HEK293 (cell line): ENCODE data around the gene TGFB2.

ENCODE experiments used
- CTCF ChIA-PET: fragments of 350-600 bp; formaldehyde crosslinking; extraction: SDS; loops from one replicate; lab custom pipeline; 2021; ENCODE audit warnings: antibody characterized with exemption; lab: Yijun Ruan, JAX
- POLR2A ChIA-PET: fragments of 300-600 bp; formaldehyde crosslinking; extraction: SDS; loops from one replicate; lab custom pipeline; 2020; ENCODE audit warnings: antibody characterized with exemption, inconsistent platforms; lab: Yijun Ruan, JAX
- H3K27ac ChIP-seq: fragments of 200-500 bp; sonication (Bioruptor generic); 2 replicates; pipeline ENCODE4 v1.5.1; 2014; ENCODE audit warnings: low read depth, low read length, control low read depth, inconsistent platforms; ENCODE audit errors: extremely low read depth
- H3K36me3 ChIP-seq, 2 experiments: fragments of 200-500 bp in 1 of 2; sonication (Bioruptor generic) in 1 of 2; 1 replicate in 1 of 2; 2 replicates in 1 of 2; pipeline ENCODE4 v1.5.1; 2014 to 2017; ENCODE audit warnings: inconsistent platforms in 2 of 2, low read length in 2 of 2; ENCODE audit not compliant: control insufficient read depth in 2 of 2, insufficient read depth in 1 of 2
- H3K4me1 ChIP-seq: fragments of 200-500 bp; sonication (Bioruptor generic); 2 replicates; pipeline ENCODE4 v1.5.1; 2014; ENCODE audit warnings: mild to moderate bottlenecking, low read length, inconsistent platforms; ENCODE audit not compliant: control insufficient read depth, insufficient read depth
- H3K4me3 ChIP-seq: 2 replicates; pipeline ENCODE4 v1.5.1; 2011; ENCODE audit warnings: low read depth, mild to moderate bottlenecking, control low read depth, low read length, moderate library complexity
- H3K9me3 ChIP-seq: fragments of 200-500 bp; sonication (Bioruptor generic); 2 replicates; pipeline ENCODE4 v1.5.1; 2014; ENCODE audit warnings: low read depth, low read length, inconsistent platforms; ENCODE audit not compliant: control insufficient read depth, insufficient read depth
- SCRT1 ChIP-seq: fragments of 450-650 bp; formaldehyde crosslinking; IDR thresholded peaks from 2 replicates; pipeline ENCODE4 v1.5.1; 2016; ENCODE audit warnings: missing biosample characterization, missing genetic modification characterization, borderline replicate concordance
- SCRT2 ChIP-seq: fragments of 450-650 bp; formaldehyde crosslinking; IDR thresholded peaks from 2 replicates; pipeline ENCODE4 v1.5.1; 2016; ENCODE audit warnings: missing biosample characterization, missing genetic modification characterization
- ZBTB7A ChIP-seq: fragments of 450-650 bp; formaldehyde crosslinking; IDR thresholded peaks from 2 replicates; pipeline ENCODE4 v1.5.1; 2016; ENCODE audit warnings: low read depth, missing biosample characterization, missing genetic modification characterization
- ZEB2 ChIP-seq: fragments of 450-650 bp; formaldehyde crosslinking; IDR thresholded peaks from 2 replicates; pipeline ENCODE4 v1.5.1; 2016; ENCODE audit warnings: missing biosample characterization, missing genetic modification characterization
- ZNF174 ChIP-seq: fragments of 450-650 bp; formaldehyde crosslinking; IDR thresholded peaks from 2 replicates; pipeline ENCODE4 v1.5.0; 2017; ENCODE audit warnings: missing biosample characterization, mild to moderate bottlenecking, missing genetic modification characterization
- ZNF175 ChIP-seq: fragments of 450-650 bp; formaldehyde crosslinking; IDR thresholded peaks from 2 replicates; pipeline ENCODE4 v1.5.1; 2016; ENCODE audit warnings: missing biosample characterization, missing genetic modification characterization
- ZNF23 ChIP-seq: fragments of 450-650 bp; formaldehyde crosslinking; IDR thresholded peaks from 2 replicates; pipeline ENCODE4 v1.5.1; 2016; ENCODE audit warnings: missing biosample characterization, missing genetic modification characterization, borderline replicate concordance
- ZNF366 ChIP-seq: fragments of 450-650 bp; formaldehyde crosslinking; conservative IDR thresholded peaks from 2 replicates; pipeline ENCODE4 v1.5.1; 2016; ENCODE audit warnings: missing biosample characterization, missing genetic modification characterization
- ZNF791 ChIP-seq: fragments of 450-650 bp; formaldehyde crosslinking; IDR thresholded peaks from 2 replicates; pipeline ENCODE4 v1.5.1; 2016; ENCODE audit warnings: missing biosample characterization, missing genetic modification characterization
- ZXDB ChIP-seq: fragments of 450-650 bp; formaldehyde crosslinking; IDR thresholded peaks from 2 replicates; pipeline ENCODE4 v1.5.1; 2016; ENCODE audit warnings: missing biosample characterization, missing genetic modification characterization
- TF ChIP-seq, protein P1 (sequence below): fragments of 450-650 bp; formaldehyde crosslinking; IDR thresholded peaks from 2 replicates; pipeline ENCODE4 v1.5.1; 2016; ENCODE audit warnings: missing biosample characterization, missing genetic modification characterization, borderline replicate concordance
- TF ChIP-seq, protein P2 (sequence below): fragments of 450-650 bp; formaldehyde crosslinking; IDR thresholded peaks from 2 replicates; pipeline ENCODE4 v1.5.1; 2016; ENCODE audit warnings: missing biosample characterization, missing genetic modification characterization
- TF ChIP-seq, protein P3 (sequence below): fragments of 450-650 bp; formaldehyde crosslinking; IDR thresholded peaks from 2 replicates; pipeline ENCODE4 v1.5.1; 2016; ENCODE audit warnings: missing biosample characterization, missing genetic modification characterization
- TF ChIP-seq, protein P4 (sequence below): fragments of 450-650 bp; formaldehyde crosslinking; IDR thresholded peaks from 2 replicates; pipeline ENCODE4 v1.5.1; 2016; ENCODE audit warnings: missing biosample characterization, missing genetic modification characterization

TGFB2 gene

DNA sequence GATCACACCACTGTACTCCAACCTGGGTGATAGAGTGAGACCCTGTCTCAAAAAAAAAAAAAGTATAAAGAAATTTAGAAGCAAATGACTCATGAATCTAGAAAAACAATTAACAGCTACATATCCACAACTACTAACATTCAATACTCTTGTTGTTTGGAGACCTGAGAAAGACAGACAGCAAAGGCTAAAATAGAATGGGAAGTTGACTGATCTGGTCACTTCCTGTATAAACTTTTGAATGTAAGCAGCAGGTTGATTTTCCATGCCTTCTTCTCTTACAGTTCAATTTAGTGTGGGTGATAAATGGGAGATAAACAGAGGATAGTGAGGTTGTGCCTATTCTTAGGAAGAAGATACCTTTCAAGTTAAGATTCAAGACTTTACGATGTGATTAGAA is 85.2 kb downstream of the TGFB2 start:
- ChIA-PET POLR2A (no interaction called here), CTCF (no interaction called here)

DNA sequence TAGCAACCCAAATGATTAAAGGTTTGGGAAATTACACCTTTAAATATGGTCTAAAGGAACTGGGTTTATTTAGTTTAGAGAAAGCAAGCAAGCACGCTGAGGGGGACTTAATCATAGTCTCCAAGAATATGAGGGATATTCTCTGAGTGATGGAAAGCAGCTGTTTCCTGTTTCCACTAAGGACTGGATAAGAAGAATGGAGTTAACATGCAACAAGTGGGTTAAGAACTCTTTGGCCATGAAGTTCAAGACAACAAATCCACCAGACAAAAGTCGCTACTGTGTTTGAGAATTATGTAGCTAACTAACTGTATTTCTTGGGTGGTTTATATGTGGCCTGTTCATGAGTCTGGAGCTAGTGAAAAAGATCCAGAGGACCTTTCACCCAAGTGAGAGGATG is 85.7 kb downstream of the TGFB2 start:
- H3K4me1 ChIP-seq: no peaks in the 10 kb centered on the region
- H3K9me3 ChIP-seq: no peaks in the 10 kb centered on the region
- POLR2A ChIA-PET: no interaction called here
- no peak overlapping the region for H3K27ac ChIP-seq
- no peaks in the 10 kb centered on the region for H3K36me3 ChIP-seq
- TF ChIP-seq SCRT2 (tag by site-specific recombination) (peak; percentile 58), ZXDB (tag by site-specific recombination) (no peak)
- H3K4me3 ChIP-seq: no peak overlapping the region
- CTCF ChIA-PET: interaction anchor here (0.5 to 1.1 kb wide), 2 partner anchors 22 to 28 kb away, joined by 4 read pairs; no protein-coding TSS in a partner anchor

More for the DNA sequence above, 85.2 kb downstream of the TGFB2 start:
- no peaks in the 10 kb centered on the region for H3K9me3 ChIP-seq
- H3K27ac ChIP-seq: no peak overlapping the region
- no peak overlapping the region for H3K4me3 ChIP-seq
- TF ChIP-seq SCRT1 (no peak), ZBTB7A (tag by site-specific recombination) (no peak), ZNF175 (tag by site-specific recombination) (no peak), ZNF174 (no peak), ZNF366 (tag by site-specific recombination) (no peak), ZNF23 (tag by site-specific recombination) (no peak)
- TF ChIP-seq, protein P1, sequence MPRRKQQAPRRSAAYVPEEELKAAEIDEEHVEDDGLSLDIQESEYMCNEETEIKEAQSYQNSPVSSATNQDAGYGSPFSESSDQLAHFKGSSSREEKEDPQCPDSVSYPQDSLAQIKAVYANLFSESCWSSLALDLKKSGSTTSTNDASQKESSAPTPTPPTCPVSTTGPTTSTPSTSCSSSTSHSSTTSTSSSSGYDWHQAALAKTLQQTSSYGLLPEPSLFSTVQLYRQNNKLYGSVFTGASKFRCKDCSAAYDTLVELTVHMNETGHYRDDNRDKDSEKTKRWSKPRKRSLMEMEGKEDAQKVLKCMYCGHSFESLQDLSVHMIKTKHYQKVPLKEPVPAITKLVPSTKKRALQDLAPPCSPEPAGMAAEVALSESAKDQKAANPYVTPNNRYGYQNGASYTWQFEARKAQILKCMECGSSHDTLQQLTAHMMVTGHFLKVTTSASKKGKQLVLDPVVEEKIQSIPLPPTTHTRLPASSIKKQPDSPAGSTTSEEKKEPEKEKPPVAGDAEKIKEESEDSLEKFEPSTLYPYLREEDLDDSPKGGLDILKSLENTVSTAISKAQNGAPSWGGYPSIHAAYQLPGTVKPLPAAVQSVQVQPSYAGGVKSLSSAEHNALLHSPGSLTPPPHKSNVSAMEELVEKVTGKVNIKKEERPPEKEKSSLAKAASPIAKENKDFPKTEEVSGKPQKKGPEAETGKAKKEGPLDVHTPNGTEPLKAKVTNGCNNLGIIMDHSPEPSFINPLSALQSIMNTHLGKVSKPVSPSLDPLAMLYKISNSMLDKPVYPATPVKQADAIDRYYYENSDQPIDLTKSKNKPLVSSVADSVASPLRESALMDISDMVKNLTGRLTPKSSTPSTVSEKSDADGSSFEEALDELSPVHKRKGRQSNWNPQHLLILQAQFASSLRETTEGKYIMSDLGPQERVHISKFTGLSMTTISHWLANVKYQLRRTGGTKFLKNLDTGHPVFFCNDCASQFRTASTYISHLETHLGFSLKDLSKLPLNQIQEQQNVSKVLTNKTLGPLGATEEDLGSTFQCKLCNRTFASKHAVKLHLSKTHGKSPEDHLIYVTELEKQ (tag by site-specific recombination): no peak
- TF ChIP-seq, protein P2, sequence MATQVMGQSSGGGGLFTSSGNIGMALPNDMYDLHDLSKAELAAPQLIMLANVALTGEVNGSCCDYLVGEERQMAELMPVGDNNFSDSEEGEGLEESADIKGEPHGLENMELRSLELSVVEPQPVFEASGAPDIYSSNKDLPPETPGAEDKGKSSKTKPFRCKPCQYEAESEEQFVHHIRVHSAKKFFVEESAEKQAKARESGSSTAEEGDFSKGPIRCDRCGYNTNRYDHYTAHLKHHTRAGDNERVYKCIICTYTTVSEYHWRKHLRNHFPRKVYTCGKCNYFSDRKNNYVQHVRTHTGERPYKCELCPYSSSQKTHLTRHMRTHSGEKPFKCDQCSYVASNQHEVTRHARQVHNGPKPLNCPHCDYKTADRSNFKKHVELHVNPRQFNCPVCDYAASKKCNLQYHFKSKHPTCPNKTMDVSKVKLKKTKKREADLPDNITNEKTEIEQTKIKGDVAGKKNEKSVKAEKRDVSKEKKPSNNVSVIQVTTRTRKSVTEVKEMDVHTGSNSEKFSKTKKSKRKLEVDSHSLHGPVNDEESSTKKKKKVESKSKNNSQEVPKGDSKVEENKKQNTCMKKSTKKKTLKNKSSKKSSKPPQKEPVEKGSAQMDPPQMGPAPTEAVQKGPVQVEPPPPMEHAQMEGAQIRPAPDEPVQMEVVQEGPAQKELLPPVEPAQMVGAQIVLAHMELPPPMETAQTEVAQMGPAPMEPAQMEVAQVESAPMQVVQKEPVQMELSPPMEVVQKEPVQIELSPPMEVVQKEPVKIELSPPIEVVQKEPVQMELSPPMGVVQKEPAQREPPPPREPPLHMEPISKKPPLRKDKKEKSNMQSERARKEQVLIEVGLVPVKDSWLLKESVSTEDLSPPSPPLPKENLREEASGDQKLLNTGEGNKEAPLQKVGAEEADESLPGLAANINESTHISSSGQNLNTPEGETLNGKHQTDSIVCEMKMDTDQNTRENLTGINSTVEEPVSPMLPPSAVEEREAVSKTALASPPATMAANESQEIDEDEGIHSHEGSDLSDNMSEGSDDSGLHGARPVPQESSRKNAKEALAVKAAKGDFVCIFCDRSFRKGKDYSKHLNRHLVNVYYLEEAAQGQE (tag by site-specific recombination): no peak
- TF ChIP-seq, protein P3, sequence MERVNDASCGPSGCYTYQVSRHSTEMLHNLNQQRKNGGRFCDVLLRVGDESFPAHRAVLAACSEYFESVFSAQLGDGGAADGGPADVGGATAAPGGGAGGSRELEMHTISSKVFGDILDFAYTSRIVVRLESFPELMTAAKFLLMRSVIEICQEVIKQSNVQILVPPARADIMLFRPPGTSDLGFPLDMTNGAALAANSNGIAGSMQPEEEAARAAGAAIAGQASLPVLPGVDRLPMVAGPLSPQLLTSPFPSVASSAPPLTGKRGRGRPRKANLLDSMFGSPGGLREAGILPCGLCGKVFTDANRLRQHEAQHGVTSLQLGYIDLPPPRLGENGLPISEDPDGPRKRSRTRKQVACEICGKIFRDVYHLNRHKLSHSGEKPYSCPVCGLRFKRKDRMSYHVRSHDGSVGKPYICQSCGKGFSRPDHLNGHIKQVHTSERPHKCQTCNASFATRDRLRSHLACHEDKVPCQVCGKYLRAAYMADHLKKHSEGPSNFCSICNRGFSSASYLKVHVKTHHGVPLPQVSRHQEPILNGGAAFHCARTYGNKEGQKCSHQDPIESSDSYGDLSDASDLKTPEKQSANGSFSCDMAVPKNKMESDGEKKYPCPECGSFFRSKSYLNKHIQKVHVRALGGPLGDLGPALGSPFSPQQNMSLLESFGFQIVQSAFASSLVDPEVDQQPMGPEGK (tag by site-specific recombination): no peak
- TF ChIP-seq, all 188 proteins: peak for 0
- H3K4me1 ChIP-seq: no peaks in the 10 kb centered on the region
- H3K36me3 ChIP-seq: no peaks in the 10 kb centered on the region

DNA sequence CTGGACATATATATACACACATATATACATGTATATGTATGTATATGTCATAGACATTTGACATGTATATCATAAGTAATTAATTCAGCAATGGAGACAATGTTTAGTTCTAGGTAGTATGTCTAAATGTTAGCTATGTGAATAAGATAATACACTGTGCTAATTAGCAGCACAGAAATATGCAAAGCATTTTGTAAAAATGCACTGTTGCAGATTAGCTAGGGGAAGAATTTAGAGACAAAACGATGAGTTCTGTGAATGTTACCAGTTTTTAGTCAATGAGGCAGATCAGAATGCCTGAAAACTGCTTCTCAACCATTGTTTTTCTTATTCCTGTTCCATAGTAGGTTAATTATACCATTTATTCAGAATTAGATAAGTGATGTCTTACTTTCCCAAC is 86.3 kb downstream of the TGFB2 start:
- CTCF ChIA-PET: interaction anchor here (0.5 to 1.1 kb wide), 2 partner anchors 22 to 27 kb away, joined by 4 read pairs; no protein-coding TSS in a partner anchor
- H3K4me1 ChIP-seq: no peaks in the 10 kb centered on the region
- POLR2A ChIA-PET: no interaction called here
- H3K4me3 ChIP-seq: no peak overlapping the region
- H3K9me3 ChIP-seq: no peaks in the 10 kb centered on the region
- no peak overlapping the region for H3K27ac ChIP-seq
- H3K36me3 ChIP-seq: no peaks in the 10 kb centered on the region
- TF ChIP-seq, protein P1 (tag by site-specific recombination): no peak
- TF ChIP-seq ZNF791 (tag by site-specific recombination) (no peak), ZEB2 (tag by site-specific recombination) (no peak)
- TF ChIP-seq, protein P4, sequence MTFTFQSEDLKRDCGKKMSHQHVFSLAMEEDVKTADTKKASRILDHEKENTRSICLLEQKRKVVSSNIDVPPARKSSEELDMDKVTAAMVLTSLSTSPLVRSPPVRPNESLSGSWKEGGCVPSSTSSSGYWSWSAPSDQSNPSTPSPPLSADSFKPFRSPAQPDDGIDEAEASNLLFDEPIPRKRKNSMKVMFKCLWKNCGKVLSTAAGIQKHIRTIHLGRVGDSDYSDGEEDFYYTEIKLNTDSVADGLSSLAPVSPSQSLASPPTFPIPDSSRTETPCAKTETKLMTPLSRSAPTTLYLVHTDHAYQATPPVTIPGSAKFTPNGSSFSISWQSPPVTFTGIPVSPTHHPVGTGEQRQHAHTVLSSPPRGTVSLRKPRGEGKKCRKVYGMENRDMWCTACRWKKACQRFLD (tag by site-specific recombination): no peak
- TF ChIP-seq, protein P3 (tag by site-specific recombination): no peak
